Measurements from ENCODE around the gene USP27X. TPM values are rescaled to one million over a fixed set of nuclear protein-coding genes. Genes with fewer than 3 reads are reported as not detected.

USP27X gene
- total and polyA plus RNA-seq, 2 of the 8 experiments (the other 6 are each of a cell fraction or from before 2014, with no cell fraction given), result 3.8 to 4.7 TPM

- 21% methylated on average over 8 of the region's 8 CpGs; no CpG with 5 or more reads in 1 of the 2 experiments for WGBS, 2 experiments (ENCODE audit: extremely low coverage in 1 of 2, insufficient coverage in 1 of 2, insufficient read length in 1 of 2, insufficient replicate concordance in 2 of 2, low coverage in 1 of 2, low lambda C conversion rate in 2 of 2, missing lambda C conversion rate in 1 of 2)
- TF ChIP-seq RAD21 (IDR thresholded peaks at IDR 0.05 in 1 of 2, conservative IDR thresholded peaks at IDR 0.05 in 1 of 2; ENCODE audit: low read depth in 2 of 2, low read length in 2 of 2) (peak; percentile 76 to 80), JUND (IDR thresholded peaks at IDR 0.05; ENCODE audit: low read length) (no peak), CTCF (IDR thresholded peaks at IDR 0.05; ENCODE audit: control extremely low read depth in 1 of 3, insufficient read depth in 1 of 3, low read depth in 1 of 3, low read length in 3 of 3) (peak; percentile 58 to 75 (median 64)), SP1 (IDR thresholded peaks at IDR 0.05; ENCODE audit: low read depth, low read length) (no peak)
- FAIRE-seq, result peak; percentile 60
- H2BK20ac ChIP-seq (ENCODE audit: low read length), result no peak overlapping the region
- H4K91ac ChIP-seq (replicated peaks; ENCODE audit: insufficient read length, low read length), result no peak overlapping the region
- H3K14ac ChIP-seq (ENCODE audit: insufficient read length), result no peak overlapping the region
- no peak overlapping the region for H4K5ac ChIP-seq (ENCODE audit: insufficient read length, low read depth, low read length)
- CTCF ChIA-PET (ENCODE audit: partially characterized antibody), result interaction anchor here (0.6 to 5.6 kb wide), 15 partner anchors 9 to 194 kb away, joined by 3 to 32 read pairs (median 4); partner anchors contain the start of genes PAGE4 and USP27X
- POLR2A ChIA-PET (ENCODE audit: partially characterized antibody), result no interaction called here
- no peaks in the 10 kb centered on the region for H3K27me3 ChIP-seq (replicated peaks in 1 of 4; ENCODE audit: control insufficient read depth in 3 of 4, extremely low read depth in 1 of 4, insufficient read depth in 3 of 4, low read length in 3 of 4)
- DNase-seq (ENCODE audit: low read depth in 1 of 2, low spot score in 2 of 2), result no peak
- no peak overlapping the region for H2AK5ac ChIP-seq (ENCODE audit: low read depth, low read length)
- H3K4me3 ChIP-seq (ENCODE audit: extremely low read depth in 1 of 4, insufficient read depth in 2 of 4, low read depth in 3 of 4, low read length in 4 of 4), result no peak overlapping the region
- H2BK15ac ChIP-seq (ENCODE audit: low read length), result no peak overlapping the region
- H3K23ac ChIP-seq (ENCODE audit: insufficient read length), result no peak overlapping the region
- H3K18ac ChIP-seq (ENCODE audit: extremely low read depth, low read length), result no peak overlapping the region
- H4K20me1 ChIP-seq (replicated peaks in 1 of 2; ENCODE audit: control insufficient read depth in 1 of 2, insufficient read depth in 2 of 2, low read length in 2 of 2), result no peaks in the 10 kb centered on the region
- H3K4me2 ChIP-seq (ENCODE audit: insufficient read depth in 1 of 2, low read depth in 2 of 2, low read length in 2 of 2), result no peak overlapping the region
- H3K56ac ChIP-seq (replicated peaks; ENCODE audit: insufficient read length, low read depth, low read length), result no peak overlapping the region
- H2AFZ ChIP-seq (ENCODE audit: low read length), result no peak overlapping the region
- H3K36me3 ChIP-seq (ENCODE audit: control insufficient read depth in 2 of 4, insufficient read depth in 4 of 4, low read length in 3 of 4), result no peaks in the 10 kb centered on the region
- H3K79me1 ChIP-seq (ENCODE audit: low read depth, low read length), result no peaks in the 10 kb centered on the region
- no peak overlapping the region for H4K8ac ChIP-seq (ENCODE audit: extremely low read depth, insufficient read depth, low read length)
- no peak overlapping the region for H2BK12ac ChIP-seq (ENCODE audit: low read depth, low read length)
- no peak overlapping the region for H3K27ac ChIP-seq (ENCODE audit: low read depth, low read length)
- no peaks in the 10 kb centered on the region for H3K4me1 ChIP-seq (replicated peaks in 1 of 4; ENCODE audit: control insufficient read depth in 3 of 4, insufficient read depth in 4 of 4, low read length in 3 of 4)
- no peak overlapping the region for H3K4ac ChIP-seq (replicated peaks; ENCODE audit: insufficient read length, low read depth, low read length)
- no peaks in the 10 kb centered on the region for H3K79me2 ChIP-seq (ENCODE audit: control insufficient read depth in 1 of 2, insufficient read depth in 2 of 2, low read length in 2 of 2)
- H2BK5ac ChIP-seq (ENCODE audit: low read depth, low read length), result no peak overlapping the region
- H3K9me3 ChIP-seq (ENCODE audit: insufficient read depth in 2 of 2, low read depth in 1 of 2, low read length in 1 of 2), result no peaks in the 10 kb centered on the region
- H2BK120ac ChIP-seq (replicated peaks; ENCODE audit: low read depth, low read length), result no peak overlapping the region
- no peaks in the 10 kb centered on the region for H3K23me2 ChIP-seq (ENCODE audit: low read depth, low read length)
- H3K9ac ChIP-seq (replicated peaks in 1 of 4; ENCODE audit: extremely low read depth in 1 of 4, low read depth in 3 of 4, low read length in 3 of 4), result no peak overlapping the region
Measured at GRCh38 chrX:49838374-49838773, 40.9 kb upstream of the USP27X start.
